Measurements from ENCODE around the gene SEMA3A. TPM values are rescaled to one million over a fixed set of nuclear protein-coding genes. Genes with fewer than 3 reads are reported as not detected.

SEMA3A gene
- total and polyA plus RNA-seq, 9 donors: 0.76 to 23.0 (median 2.2) TPM

GRCh38 chr7:84162584-84162983 lies 32.0 kb downstream of the SEMA3A start:
- intact Hi-C loops (cut with DNase I): no loop called here
- Histone ChIP-seq H3K27ac (no peak overlapping the region), H3K4me3 (no peak overlapping the region), H3K4me1 (ENCODE audit: insufficient read depth) (no peaks in the 10 kb centered on the region), H3K36me3 (no peaks in the 10 kb centered on the region), H3K9me3 (no peaks in the 10 kb centered on the region), H3K27me3 (no peaks in the 10 kb centered on the region)
- TF ChIP-seq CTCF (IDR thresholded peaks at IDR 0.05) (no peak), POLR2A (IDR thresholded peaks at IDR 0.05) (no peak), EP300 (IDR thresholded peaks at IDR 0.05) (no peak)
- 84 to 96% (median 84%) methylated on average over 1 of the region's 1 CpG for WGBS, 3 donors
- DNase-seq: no peak

GRCh38 chr7:84162125-84162524 lies 32.5 kb downstream of the SEMA3A start:
- no peaks in the 10 kb centered on the region for H3K36me3 ChIP-seq
- H3K27me3 ChIP-seq: no peaks in the 10 kb centered on the region
- no peaks in the 10 kb centered on the region for H3K9me3 ChIP-seq
- H3K27ac ChIP-seq: no peak overlapping the region
- no peak for DNase-seq
- H3K4me1 ChIP-seq (ENCODE audit: insufficient read depth): no peaks in the 10 kb centered on the region
- intact Hi-C loops (cut with DNase I): no loop called here
- no peak for TF ChIP-seq POLR2A (IDR thresholded peaks at IDR 0.05)
- TF ChIP-seq EP300 (IDR thresholded peaks at IDR 0.05): no peak
- TF ChIP-seq CTCF (IDR thresholded peaks at IDR 0.05): no peak
- H3K4me3 ChIP-seq: no peak overlapping the region

GRCh38 chr7:84161398-84161797 lies 33.2 kb downstream of the SEMA3A start:
- Histone ChIP-seq H3K36me3 (no peaks in the 10 kb centered on the region), H3K27me3 (no peaks in the 10 kb centered on the region), H3K9me3 (no peaks in the 10 kb centered on the region), H3K4me3 (no peak overlapping the region), H3K27ac (no peak overlapping the region), H3K4me1 (ENCODE audit: insufficient read depth) (no peaks in the 10 kb centered on the region)
- intact Hi-C loops (cut with DNase I): no loop called here
- TF ChIP-seq POLR2A (IDR thresholded peaks at IDR 0.05): no peak
- DNase-seq: no peak
- 80 to 90% (median 88%) methylated on average over 1 of the region's 1 CpG for WGBS, 3 donors

DNA sequence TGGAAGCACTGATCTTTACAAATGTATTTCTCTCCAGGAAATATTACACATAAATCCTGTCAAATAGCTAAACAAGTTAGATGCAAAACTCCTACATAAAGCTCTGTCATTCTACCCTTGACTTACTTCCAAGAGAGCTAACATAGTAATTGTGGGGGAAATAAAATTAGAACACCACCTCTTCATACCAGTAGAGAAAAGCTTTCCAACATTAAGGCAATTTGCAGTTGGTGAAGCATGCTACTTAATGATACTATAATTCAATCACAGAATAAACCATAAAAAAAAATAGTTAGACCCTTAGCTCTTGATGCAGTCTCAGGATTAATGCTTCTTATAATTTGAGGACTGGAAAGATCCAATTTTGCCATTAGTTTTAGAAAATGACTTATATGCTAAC lies 35.2 kb downstream of the SEMA3A start:
- no peaks in the 10 kb centered on the region for H3K4me1 ChIP-seq (ENCODE audit: insufficient read depth)
- no peaks in the 10 kb centered on the region for H3K27me3 ChIP-seq

GRCh38 chr7:84157171-84157570 lies 37.4 kb downstream of the SEMA3A start:
- no peaks in the 10 kb centered on the region for H3K9me3 ChIP-seq
- intact Hi-C loops (cut with DNase I): no loop called here
- DNase-seq: no peak
- 84 to 90% (median 87%) methylated on average over 4 of the region's 4 CpGs for WGBS, 3 donors
- TF ChIP-seq EP300 (IDR thresholded peaks at IDR 0.05): no peak
- no peak for TF ChIP-seq POLR2A (IDR thresholded peaks at IDR 0.05)
- TF ChIP-seq CTCF (IDR thresholded peaks at IDR 0.05): no peak
- H3K27ac ChIP-seq: no peak overlapping the region
- H3K4me3 ChIP-seq: no peak overlapping the region
- H3K4me1 ChIP-seq (ENCODE audit: insufficient read depth): no peaks in the 10 kb centered on the region
- H3K27me3 ChIP-seq: no peaks in the 10 kb centered on the region
- no peaks in the 10 kb centered on the region for H3K36me3 ChIP-seq

More for the DNA sequence above, 35.2 kb downstream of the SEMA3A start:
- H3K36me3 ChIP-seq: no peaks in the 10 kb centered on the region
- H3K9me3 ChIP-seq: no peaks in the 10 kb centered on the region
- DNase-seq: no peak
- no peak overlapping the region for H3K27ac ChIP-seq
- TF ChIP-seq EP300 (IDR thresholded peaks at IDR 0.05) (no peak), POLR2A (IDR thresholded peaks at IDR 0.05) (no peak), CTCF (IDR thresholded peaks at IDR 0.05) (no peak)
- no peak overlapping the region for H3K4me3 ChIP-seq
- intact Hi-C loops (cut with DNase I): no loop called here

Measured in ovary (tissue), 9 donors.